Small intestine (tissue), 7 donors: ENCODE data around the gene ADAMTS13. TPM values are rescaled to one million over a fixed set of nuclear protein-coding genes. Genes with fewer than 3 reads are reported as not detected.

Source experiments
- DNase-seq, 2 donors: peaks; one replicate each; pipeline versions ENCODE4 v3.0.0 to v3.0.0-alpha.2; 2013
- FAIRE-seq: peaks from 2 replicates; lab custom pipeline; 2012; peaks lifted over from hg19 to GRCh38; lab: Jason Lieb, UNC
- H3K27ac ChIP-seq, 3 donors: one replicate each; pipeline ENCODE4 v1.5.1; 2013; ENCODE audit warnings: low read length in 2 of 3, mild to moderate bottlenecking in 2 of 3, control low read depth in 1 of 3, inconsistent platforms in 1 of 3, low read depth in 1 of 3, moderate library complexity in 1 of 3
- H3K27me3 ChIP-seq, 3 donors: one replicate each; pipeline ENCODE4 v1.6.1; 2013; ENCODE audit warnings: low read length in 3 of 3, inconsistent platforms in 1 of 3; ENCODE audit not compliant: control insufficient read depth in 3 of 3, insufficient read depth in 3 of 3
- H3K36me3 ChIP-seq, 3 donors: one replicate each; pipeline ENCODE4 v1.6.1; 2013; ENCODE audit warnings: low read length in 3 of 3, inconsistent platforms in 1 of 3, low read depth in 1 of 3, mild to moderate bottlenecking in 1 of 3, moderate library complexity in 1 of 3; ENCODE audit not compliant: control insufficient read depth in 3 of 3, insufficient read depth in 2 of 3
- H3K4me1 ChIP-seq, 3 donors: one replicate each; pipeline ENCODE4 v1.6.1; 2013; ENCODE audit warnings: low read length in 2 of 3, inconsistent platforms in 1 of 3, low read depth in 1 of 3, mild to moderate bottlenecking in 1 of 3, moderate library complexity in 1 of 3; ENCODE audit not compliant: control insufficient read depth in 3 of 3, insufficient read depth in 2 of 3
- H3K4me3 ChIP-seq, 3 donors: one replicate each; pipeline ENCODE4 v1.5.1; 2013; ENCODE audit warnings: low read length in 3 of 3, control low read depth in 1 of 3, inconsistent platforms in 1 of 3, low read depth in 1 of 3, mild to moderate bottlenecking in 1 of 3, moderate library complexity in 1 of 3
- H3K9me3 ChIP-seq, 2 donors: one replicate each; pipeline ENCODE4 v1.6.1; 2013; ENCODE audit warnings: low read depth in 1 of 2, low read length in 1 of 2; ENCODE audit not compliant: control insufficient read depth in 2 of 2, insufficient read depth in 1 of 2
- WGBS, 3 donors: extraction: QIAGEN DNeasy Blood & Tissue Kit; methylation state at CpG; one replicate each; pipeline ENCODE4 v1.1.7; 2013; 5-methylcytosine and 5-hydroxymethylcytosine counted together
- polyA plus RNA-seq, 4 donors: library from polyadenylated mRNA; stranded (reverse) in 3 of 4; unstranded in 1 of 4; fragments of 200-250 nt in 3 of 4; fragments of 120-200 nt in 1 of 4; gene quantifications; one replicate each; pipeline versions ENCODE4 v1.2.1 to v1.2.3, GENCODE V29; 2013
- donor health status: healthy with polysubstance abuse.
- donor health status: control.
- donor health status: control.
- donor health status: Bipolar disorder and iron deficiency.
- donor health status: healthy.

ADAMTS13 gene
- polyA plus RNA-seq, 4 donors, result 2.4 to 16.8 (median 7.4) TPM

DNA sequence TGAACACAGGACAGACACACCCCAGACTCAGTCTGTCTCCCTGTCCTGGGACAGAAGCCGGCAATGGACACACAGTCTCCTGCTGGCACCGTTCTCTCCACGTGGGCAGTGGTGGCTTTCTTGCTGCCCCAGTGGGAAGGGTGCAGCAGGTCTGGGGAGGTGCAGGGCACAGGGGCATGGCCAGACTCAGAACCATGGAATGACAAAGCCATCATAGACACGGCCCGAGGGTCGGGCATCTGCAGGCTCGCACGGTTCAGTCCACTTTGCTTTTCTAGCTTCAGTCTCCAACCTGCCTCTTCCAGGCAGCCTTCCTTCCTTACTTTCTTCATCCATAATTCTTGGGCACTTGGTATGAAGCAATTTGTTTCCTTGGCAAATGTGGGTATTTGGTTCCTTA lies 85.9 kb downstream of the ADAMTS13 start:
- H3K36me3 ChIP-seq, result no peaks in the 10 kb centered on the region
- H3K27ac ChIP-seq, result no peak overlapping the region
- H3K4me1 ChIP-seq, result peaks cover 0 to 8% (median 4%) of the 10 kb centered on the region in 3 donors
- 74 to 88% (median 80%) methylated on average over 8 of the region's 8 CpGs for WGBS, 3 donors
- FAIRE-seq, result no peak
- H3K27me3 ChIP-seq, result peaks cover 0 to 11% (median 0%) of the 10 kb centered on the region in 3 donors
- no peak overlapping the region for H3K4me3 ChIP-seq
- no peak for DNase-seq
- no peaks in the 10 kb centered on the region for H3K9me3 ChIP-seq

Other genes starting within 250 kb of the ADAMTS13 start
- not detected for gene OBP2B, start 213.1 kb upstream of the ADAMTS13 start, polyA plus RNA-seq
- 10 to 100 TPM in 3 of 4 donors, 1 to 10 TPM in 1; 9.5 to 46.4 (median 31.9) TPM for gene ABO, start 147.2 kb upstream of the ADAMTS13 start, polyA plus RNA-seq
- 10 to 100 TPM; 23.2 to 48.0 (median 37.0) TPM for gene SURF6, start 86.2 kb upstream of the ADAMTS13 start, polyA plus RNA-seq
- 10 to 100 TPM; 10.3 to 19.5 (median 17.6) TPM for gene MED22, start 74.2 kb upstream of the ADAMTS13 start, polyA plus RNA-seq
- gene RPL7A, start 74.1 kb upstream of the ADAMTS13 start, polyA plus RNA-seq, result 1,000 to 10,000 TPM; 1,890 to 3,725 (median 2,971) TPM
- 10 to 100 TPM; 38.4 to 94.4 (median 85.4) TPM for gene SURF1, start 65.9 kb upstream of the ADAMTS13 start, polyA plus RNA-seq
- 10 to 100 TPM; 15.3 to 66.0 (median 42.6) TPM for gene SURF2, start 65.8 kb upstream of the ADAMTS13 start, polyA plus RNA-seq
- 100 to 1,000 TPM in 3 of 4 donors, 10 to 100 TPM in 1; 84.1 to 285 (median 170) TPM for gene SURF4, start 46.3 kb upstream of the ADAMTS13 start, polyA plus RNA-seq
- gene STKLD1, start 46.0 kb upstream of the ADAMTS13 start, polyA plus RNA-seq, result 1 to 10 TPM in 3 of 4 donors, under 1 TPM in 1; 0.79 to 8.1 (median 3.0) TPM
- 10 to 100 TPM; 18.9 to 25.7 (median 21.5) TPM for gene REXO4, start 4.4 kb upstream of the ADAMTS13 start, polyA plus RNA-seq
- 10 to 100 TPM; 27.0 to 31.4 (median 29.5) TPM for gene CACFD1, start 37.6 kb downstream of the ADAMTS13 start, polyA plus RNA-seq
- 1 to 10 TPM in 3 of 4 donors, under 1 TPM in 1; 0.89 to 2.5 (median 1.5) TPM for gene SLC2A6, start 56.7 kb downstream of the ADAMTS13 start, polyA plus RNA-seq
- gene MYMK, start 102.6 kb downstream of the ADAMTS13 start, polyA plus RNA-seq, result under 1 TPM in 1 of 4 donors, not detected in 3; 0.22 TPM
- 1 to 10 TPM in 1 of 4 donors, under 1 TPM in 3; 0.22 to 1.2 (median 0.43) TPM for gene ADAMTSL2, start 112.3 kb downstream of the ADAMTS13 start, polyA plus RNA-seq
- gene FAM163B, start 187.0 kb downstream of the ADAMTS13 start, polyA plus RNA-seq, result under 1 TPM in 2 of 4 donors, not detected in 2; 0.12 to 0.19 TPM
- gene DBH, start 214.0 kb downstream of the ADAMTS13 start, polyA plus RNA-seq, result under 1 TPM in 2 of 4 donors, not detected in 2; 0.13 to 0.30 TPM